GM19324 (cell line): ENCODE results near the gene NOS1.
"Not testable (repeated sequence)": the region's sequence is repeated elsewhere in the genome, so short reads cannot be mapped to it uniquely, and the experiment has no call there.

Experiments used
- ATAC-seq: cut with Tn5 transposase; IDR thresholded peaks from one replicate; pipeline ENCODE4 v1.9.1; 2021; ENCODE audit warnings: mild to moderate bottlenecking, moderate library complexity; ENCODE audit not compliant: unreplicated experiment, low FRiP score

The NOS1 gene

DNA sequence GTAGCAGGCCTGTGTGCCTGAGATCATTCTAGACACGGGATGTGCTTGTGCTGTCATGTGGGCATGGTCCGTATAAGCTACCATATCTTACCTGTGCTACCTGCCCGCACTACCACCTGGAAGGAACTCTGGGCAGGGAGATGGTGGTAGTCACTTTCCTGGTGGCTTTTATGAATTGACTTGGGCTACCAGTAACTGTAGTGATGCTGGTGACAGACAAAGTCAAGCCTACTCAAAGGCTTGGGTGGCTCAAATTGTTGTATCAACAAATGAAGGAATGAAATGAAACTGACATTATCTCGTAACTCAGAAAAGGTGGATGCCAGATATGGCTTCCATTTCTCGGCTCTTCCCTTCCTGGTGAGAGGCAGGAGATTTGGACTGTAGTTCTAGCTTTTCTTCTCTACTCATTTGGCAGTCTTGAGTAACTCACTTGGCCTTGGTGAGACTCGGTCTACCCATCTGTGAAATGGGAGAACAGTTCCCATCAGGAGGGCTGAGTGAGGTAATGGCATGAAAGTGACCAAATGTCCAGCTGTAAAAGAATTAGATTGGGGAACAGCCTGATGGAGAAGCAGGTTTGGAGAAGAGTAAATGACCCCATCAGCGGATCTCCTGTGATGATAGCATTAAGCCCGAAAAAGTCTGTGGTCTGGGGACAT is 81.3 kb downstream of the NOS1 start:
- no peak for ATAC-seq

DNA sequence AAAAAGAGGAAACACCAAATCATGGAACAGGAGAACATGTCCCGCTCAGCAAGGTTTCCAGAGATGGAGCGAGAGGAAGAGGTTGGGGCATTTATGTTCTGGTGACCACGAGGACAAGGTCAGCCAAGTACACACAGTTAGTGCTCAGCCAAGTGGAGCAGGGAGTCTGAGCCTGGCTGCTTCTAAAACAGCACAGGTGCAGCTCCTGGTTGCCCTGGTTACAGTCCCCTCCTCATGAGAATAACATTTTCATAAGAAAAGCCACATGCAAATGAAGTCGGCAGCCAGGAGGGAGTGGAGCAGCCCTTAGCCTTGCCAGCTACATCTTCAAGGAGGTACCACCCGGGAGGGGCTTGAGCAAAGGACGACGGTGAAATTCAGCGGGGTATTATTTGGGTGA is 81.8 kb downstream of the NOS1 start:
- ATAC-seq, result no peak

DNA sequence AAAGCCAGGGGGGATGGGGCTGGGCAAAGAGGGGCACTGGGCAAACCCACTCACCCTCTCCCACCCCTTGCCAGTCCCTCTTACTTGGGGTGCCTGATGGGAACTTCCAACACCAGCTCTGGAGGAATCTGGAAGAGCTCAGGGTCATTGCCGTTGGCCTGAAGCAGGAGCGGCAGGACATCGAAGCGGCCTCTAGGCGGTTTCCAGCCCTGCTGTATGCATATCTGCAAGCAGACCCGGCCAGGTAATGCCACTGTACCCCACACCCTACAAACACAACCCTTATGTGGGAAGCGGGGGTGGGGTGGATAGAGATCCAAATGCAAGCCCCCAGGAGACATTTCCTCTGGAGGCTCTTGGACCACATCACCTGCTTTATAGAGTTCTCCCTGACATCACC is 83.6 kb downstream of the NOS1 start:
- ATAC-seq, result no peak

DNA sequence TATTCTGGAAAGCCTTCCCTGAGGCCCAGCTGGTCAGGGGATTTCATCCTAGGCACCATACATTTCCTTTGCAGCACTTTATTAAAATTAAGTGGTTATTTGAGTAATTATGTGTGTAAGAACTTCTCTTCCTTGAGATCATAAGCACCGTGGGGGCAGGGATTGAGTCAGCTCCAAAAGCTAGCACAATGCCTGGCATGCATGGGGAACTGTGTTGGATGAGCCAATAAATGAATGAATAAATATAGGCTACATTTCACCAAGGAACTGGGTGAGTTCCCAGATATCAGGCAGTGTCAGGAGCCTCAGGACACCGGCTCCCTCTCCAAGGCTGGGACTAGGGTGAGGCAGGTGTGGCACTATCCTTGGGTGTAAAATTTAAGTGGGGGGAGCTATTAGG is 88.3 kb downstream of the NOS1 start:
- no peak for ATAC-seq

DNA sequence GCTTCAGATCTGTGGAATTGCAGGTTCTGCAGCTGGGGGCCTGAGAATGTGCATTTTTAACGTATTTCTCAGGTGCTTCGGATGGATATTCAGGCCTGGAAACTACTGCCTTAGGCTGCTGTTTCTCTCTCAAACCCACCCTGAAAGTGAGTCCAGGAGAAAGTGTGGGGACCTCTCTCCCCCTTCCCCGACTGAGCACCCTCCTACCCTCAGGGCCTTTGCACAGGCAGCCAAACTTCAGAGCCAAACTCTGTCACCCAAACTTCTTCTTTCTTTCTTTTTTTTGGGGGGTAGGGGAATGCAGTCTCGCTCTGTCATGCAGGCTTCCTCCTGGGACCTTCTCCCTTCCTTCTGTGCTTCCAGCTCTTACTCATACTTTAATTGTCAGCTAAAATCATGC is 88.7 kb downstream of the NOS1 start:
- ATAC-seq, result no peak

DNA sequence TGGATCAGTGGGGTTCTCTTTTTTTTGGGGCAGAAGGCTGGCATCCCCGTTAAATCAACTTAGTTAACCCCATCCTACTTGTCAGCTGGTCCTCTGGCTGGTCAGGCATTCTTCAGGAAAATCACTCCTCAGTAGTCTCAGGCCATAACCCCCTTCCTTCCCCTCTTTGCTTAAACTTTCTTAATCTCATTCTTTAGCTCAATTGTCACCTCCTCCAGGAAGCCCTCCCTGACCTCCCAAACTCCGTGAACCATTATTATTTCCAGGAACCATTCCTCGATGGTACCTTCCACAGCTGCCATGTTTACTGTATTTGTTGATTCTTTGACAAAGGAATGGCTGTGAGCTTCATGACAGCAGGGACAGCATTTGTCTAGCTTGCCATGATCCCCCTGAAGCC is 98.7 kb downstream of the NOS1 start:
- no peak for ATAC-seq

DNA sequence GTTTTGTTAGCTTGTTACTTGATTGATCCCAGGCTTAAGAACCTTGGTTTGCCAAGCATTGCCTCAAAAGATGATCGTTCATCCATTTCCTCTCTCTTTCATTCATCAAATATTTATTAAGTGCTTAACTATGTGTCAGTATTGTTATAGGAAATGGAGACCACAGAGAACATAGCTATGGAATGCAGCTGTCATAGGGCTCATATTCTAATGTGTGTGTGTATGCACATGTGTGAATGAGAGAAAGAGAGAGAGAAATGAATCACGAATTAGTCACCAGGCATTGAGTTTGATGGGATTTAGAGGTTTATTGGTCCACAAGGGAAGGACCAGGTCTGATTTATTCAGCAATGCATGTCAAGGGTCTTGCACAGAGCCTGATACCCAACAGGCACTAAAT is 100.2 kb downstream of the NOS1 start:
- no peak for ATAC-seq

DNA sequence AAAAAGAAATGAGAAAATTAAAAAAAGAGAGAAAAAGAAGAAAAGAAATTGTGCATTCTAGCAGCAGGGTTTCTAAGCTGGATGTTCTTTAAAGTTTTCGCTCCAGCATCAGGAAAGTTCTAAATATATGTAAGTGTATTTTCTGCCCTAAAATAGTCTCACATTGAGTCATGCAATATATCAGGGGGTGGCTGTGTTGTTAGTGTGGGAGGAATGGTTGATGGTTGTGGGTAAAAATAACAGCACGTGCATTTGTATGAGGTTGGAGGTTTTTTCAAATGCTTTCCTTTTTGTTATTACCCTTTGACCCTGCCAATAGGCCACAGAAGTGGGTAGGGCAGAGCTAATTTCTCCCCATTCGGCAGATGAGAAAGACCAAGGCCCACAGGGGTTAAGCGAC is 106.0 kb downstream of the NOS1 start:
- no peak for ATAC-seq

DNA sequence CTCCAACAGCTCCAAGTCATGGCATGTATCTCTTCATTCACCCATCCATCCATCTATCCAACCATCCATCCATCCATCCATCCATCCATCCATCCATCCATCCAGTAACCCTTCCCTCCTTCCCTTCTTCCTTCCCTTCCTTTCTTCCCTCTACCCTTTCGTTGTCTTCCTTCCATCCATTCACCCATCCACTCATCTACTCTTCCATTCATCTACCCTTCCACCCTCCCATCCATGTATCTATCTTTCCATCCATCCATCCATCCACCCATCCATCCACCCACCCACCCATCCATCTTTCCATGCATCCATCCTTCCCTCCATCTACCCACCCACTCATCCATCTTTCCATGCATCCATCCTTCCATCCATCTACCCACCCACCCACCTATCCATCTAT is 117.9 kb downstream of the NOS1 start:
- ATAC-seq, result no peak

DNA sequence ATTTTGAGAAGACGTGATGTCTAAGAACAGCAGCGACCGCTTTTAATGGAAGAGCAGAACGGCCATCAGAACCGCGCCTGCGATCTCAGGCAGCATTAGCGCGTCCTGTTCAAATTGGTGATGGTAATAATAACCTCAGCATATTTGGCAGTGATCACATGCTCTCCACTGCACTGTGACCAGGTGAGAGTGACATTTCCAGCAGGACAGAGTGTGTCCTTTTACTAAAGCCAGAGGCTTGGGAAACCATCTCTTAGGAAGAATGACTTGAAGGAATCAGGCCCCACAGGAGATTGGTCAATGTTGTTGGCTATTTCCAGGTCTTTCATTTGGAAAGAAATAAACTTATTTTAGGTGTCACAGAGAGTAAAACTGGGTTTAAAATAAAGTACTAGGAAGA is 119.7 kb downstream of the NOS1 start:
- ATAC-seq, result no peak

DNA sequence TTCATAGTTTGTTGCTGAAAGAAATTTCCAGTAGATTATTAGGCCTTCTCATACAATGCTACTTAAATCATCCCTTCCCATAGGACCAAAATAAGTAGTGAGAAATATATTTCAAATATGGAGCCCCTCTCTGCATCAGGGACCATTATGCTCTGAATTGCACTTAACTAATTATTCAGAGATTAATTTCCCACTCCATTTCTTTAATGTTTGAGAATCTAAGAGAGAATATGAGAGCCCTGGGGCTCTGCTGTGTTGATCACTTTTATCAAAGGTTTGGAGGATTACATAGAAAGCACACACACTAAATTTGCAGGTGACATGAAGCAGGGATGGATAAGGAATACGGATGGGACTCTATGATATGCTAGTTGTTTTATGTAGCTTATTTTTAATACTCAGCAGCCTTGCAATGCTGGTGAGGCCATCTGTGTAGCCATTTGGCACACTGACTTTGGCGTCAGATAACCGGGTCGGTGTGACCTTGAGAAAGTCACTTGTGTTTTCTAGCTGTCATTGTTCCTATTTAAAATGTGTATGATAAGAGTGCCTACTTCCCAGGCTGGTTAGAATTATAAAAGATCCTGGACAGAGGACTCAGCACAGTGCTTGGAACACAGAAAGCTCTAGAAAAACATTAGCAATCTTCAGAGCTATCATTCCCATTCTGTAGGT is 121.2 kb downstream of the NOS1 start:
- no peak for ATAC-seq

DNA sequence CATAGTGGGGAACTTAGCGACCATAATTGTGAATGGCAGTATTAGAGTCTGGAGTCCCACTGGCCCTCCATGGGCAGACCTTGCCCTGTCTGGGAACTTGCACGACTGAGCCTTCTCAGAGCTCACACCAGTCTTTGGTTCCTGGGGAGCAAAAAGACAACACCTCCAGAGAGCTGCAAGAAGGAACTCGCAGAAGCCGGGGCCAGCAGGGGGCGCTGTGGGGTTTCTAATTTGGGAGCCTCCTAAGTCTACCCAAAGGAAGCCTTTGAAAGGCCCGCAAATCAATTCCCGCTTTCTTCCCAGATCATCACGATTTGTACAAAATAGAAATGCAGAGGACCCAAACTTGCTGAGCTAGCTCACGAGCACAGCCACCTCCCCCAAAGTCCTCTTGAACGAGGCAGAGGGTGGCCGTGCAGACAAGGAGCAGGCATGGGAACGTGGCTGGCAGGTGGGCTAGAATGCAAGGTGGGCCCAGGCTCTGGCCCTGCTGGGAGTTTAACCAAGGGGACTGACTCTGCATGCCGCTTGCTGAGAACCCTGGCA is 124.9 kb downstream of the NOS1 start:
- ATAC-seq, result no peak

DNA sequence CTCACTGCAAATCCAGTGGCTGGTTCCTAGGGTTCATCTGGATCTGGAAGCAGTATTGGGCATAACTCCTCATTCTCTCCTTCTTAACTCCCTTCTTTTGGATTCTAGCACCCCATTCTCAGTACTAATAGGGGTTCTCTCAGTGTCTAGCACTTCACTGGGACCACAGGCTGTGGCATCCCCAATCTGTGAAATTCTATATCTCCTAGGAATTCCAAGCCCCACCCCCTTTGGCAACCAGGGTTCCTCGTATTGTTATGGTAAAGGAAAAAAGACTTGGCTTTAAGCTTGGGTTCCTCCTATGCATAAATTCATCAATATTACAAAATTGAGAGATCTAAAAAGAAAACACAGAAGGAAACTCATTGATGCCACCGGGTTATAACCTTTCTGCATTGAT is 126.2 kb downstream of the NOS1 start:
- ATAC-seq, result no peak

DNA sequence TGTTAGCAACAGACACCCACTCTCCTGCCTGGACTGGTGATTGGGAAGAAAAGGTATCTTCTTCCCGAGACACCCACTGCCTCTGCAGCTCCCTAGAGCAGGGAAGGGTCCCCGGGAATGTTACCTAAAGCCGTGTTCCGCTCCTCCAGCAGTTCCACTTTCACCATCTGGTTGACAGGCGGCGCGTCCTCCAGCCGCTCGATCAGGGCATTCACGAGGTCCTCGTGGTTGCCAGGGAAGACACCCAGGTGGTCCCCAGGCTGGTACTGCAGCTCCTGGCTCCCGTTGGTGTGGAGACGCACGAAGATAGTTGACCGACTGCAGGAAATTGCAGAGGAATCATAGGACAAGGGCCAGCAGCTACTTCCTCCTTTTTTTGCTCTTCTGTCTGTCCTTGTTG is 127.0 kb downstream of the NOS1 start:
- no peak for ATAC-seq

DNA sequence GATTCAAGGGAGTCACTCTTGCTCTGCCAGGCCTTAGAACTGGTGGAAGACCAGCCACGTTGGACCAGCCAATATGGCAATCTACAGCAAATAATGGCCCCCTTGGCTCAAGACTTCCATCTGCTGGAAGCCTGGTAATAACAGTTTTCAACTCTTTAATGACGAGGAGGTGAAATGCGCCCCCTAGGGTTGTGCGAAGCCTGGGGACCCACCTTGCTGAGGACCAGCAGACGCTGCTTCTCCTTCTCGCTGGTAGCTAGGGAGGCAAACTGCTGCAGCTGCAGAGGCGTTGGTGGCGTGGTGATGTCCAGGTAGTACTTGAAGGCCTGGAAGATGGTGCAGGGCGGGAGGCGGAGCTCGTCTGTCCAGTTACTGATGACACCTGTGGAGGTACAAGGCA is 129.7 kb downstream of the NOS1 start:
- ATAC-seq, result no peak

DNA sequence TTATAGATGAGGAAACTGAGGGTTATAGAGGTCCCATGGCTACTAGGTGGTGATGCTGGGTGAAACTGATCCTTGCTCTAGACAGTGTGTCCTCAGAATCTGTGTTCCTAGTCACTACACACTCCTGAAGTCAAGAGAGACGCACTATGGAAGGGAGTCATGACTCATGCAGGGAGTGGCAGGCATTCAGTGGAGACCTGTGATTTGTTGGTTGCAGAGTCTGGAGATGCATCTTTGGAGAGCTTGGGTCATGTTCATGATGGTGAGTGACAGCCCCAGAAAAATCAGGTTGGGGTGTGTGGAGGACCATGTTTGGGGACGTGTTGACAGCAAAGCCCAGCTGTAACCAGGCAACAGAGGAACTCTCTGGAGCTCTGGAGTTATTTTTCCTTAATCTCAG is 133.2 kb downstream of the NOS1 start:
- ATAC-seq, result no peak

DNA sequence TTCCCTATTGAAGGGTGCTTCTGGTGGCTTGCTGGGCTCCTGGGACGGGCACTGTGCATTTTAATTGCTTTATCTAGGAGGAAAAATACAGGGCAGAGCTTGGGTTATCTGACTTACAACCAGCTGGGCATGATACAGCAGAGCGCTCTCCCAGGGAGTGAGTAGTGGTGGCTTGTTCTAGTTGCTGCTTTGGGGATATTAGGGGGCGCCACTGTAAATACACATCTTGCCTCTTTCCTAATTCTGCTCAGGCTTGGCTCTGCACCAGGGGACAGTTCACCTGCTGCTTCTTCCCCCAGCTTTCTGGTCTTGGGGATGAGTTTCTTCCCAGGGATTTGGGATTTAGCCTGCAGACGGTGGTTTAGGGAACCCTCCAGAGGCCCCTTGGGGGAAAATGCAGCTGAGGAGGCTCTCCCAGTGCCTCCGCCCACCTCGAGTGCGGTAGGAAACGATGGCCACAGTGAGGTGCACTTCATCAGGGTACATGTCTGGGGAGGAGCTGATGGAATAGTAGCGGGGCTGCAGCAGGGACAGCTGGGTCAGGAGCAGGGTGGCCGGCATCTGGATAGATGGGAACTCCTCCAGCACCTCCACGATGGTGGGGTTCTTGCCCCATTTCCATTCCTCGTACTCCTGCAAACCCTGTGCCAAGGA is 134.3 kb downstream of the NOS1 start:
- no peak for ATAC-seq

DNA sequence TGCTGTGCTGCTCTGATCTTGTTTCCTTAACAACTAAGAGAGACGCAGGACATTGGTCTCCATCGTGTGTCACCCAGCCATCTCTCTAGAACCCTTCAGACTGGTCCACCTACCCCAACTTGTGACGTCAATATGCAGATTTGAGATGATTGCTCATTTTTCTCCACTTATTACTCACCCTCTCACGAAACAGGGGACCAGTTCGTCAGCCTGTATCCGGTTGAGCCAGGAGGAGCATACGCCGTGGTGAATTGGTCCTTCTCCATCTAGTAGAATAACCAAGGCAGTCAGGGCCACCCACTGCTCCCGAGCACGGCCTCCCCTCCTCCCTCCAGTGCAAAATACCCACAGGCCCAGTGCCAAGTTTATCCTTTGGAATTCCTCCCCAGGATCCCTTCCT is 134.9 kb downstream of the NOS1 start:
- no peak for ATAC-seq

DNA sequence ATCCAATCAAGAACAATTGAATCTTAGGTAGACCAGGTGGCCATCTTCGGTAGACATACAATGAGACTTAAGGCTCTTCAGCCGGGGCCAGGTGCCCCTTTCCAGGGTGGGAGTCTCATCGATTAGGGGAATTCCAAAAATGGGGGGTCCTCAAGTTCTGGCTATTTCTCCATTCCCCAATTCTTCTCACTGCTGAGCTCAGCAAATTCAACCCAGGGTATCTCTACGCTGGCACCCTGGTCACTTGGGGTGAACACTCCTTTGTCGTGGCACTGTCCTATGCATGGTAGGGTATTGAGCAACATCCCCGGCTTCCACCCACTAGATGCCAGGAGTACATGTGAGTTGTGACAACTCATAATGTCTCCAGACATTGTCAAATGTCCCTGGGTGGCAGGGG is 136.2 kb downstream of the NOS1 start:
- no peak for ATAC-seq

DNA sequence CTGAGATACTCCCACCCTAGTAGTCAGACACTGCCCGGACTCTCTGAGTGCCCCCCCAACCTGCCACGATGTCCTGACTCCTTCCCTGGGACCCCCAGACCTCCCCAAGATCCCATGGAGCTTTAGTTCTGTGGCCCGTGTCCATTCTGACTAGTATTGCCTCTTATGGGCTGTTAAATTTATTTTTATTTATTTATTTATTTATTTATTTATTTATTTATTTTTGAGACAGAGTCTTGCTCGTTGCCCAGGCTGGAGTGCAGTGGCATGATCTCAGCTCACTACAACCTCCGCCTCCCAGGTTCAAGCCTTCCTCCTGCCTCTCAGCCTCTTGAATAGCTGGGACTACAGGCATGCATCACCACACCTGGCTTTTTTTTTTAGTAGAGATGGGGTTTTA is 140.5 kb downstream of the NOS1 start:
- not testable (repeated sequence) for ATAC-seq

DNA sequence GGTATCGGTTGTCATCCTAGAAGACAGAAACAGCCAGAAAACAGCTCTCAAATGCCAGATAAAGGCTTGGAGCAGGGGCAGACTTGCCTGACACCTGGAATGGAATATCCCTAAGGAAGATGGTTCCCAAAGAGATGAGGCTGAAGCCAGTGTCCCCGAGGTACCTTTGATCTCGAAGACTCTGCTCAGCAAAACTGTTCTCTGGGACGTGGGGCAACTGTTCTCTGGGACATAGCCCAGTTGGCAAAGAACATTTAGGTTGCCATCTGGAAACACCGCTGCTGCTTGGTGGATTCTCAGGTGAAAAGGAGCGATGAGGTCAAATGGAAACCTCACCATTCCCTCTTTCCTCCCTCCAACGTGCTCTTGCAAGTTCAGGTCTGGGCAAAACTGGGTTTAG is 143.3 kb downstream of the NOS1 start:
- no peak for ATAC-seq

DNA sequence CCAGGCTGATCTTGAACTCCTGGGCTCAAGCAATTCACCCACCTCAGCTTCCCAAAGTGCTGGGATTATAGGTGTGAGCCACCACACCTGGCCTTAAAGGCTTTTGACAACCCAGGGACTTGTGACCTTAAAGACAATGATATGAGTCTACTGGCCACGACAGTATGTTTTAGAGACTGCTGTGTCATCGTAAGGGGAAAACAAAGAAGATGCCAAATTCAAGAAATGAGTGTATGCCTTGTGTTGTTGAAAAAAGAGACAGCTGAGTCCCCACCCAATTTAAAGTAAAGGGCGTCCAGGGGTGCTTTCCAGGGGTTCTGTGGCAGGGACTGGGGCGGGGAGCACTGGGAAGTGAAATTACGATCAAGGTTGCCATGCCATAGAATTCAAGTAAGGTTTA is 144.7 kb downstream of the NOS1 start:
- no peak for ATAC-seq
